ENCODE results near the gene GRIN2C.

GRIN2C gene

GRCh38 chr17:74818291-74818938 lies 41.3 kb downstream of the GRIN2C start:
- DNase-seq, result no peak

- DNase-seq, result no peak
These were observed 42.6 kb downstream of the GRIN2C start for GRCh38 chr17:74816905-74817620.

DNA sequence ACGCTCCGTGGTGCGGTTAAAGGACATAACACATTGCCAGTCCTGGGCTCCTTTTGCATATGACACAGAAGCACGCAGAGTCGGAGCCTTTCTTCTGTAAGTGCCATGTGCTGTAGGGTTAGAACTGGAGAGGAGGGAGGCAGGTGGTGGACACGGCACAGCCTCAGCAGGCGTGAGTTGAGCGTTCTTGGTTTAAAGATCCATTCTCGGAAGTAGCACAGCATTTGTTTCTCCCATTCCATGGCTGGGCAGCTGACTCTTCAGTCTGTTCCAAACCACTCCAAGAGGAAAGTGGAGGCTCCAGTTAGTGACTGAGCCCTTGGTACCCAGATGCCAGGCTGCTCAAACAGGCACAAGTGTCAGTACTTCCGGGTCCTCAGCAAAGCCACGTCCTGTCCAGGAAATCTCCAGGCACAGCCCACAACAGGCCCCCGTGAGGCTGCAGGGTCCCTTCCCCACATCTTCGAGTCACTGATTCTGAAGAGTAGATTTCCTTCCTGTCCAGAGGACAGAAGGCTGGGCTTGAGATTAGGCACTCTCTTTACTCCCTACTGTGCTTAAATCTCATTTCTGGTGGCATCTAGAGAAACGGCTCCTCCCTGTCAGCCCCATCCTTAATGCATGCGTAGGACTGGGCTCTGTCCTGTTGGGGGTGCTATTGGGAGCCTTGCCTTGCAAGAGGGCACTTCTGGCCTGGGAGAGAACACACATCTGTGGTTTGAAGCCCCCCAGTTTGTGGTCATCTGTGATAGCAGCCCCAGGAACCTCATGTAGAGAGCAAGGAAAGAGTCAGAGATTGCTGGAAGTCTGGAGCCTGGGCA lies 43.9 kb downstream of the GRIN2C start:
- DNase-seq, result no peak

DNA sequence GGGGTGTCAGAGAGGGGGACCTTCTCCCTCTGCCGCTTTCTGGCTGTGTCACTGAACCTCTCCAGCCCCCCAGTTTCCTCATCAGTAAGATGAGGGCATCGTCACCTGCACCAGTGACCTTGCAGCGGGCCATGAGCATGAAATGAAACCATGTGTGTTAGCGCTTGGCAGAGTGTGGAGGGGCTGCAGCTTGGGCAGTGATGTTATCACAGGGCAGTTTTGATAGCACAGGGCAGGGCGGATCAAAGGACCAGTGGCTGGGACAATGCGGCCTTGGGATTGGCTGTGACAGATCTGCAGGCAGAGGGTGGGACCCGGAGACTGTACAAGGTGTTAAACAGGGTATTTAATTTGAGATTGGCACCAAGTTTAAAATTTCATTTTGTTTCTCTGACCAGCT lies 44.6 kb downstream of the GRIN2C start:
- no peak for DNase-seq

GRCh38 chr17:74814453-74814852 lies 45.2 kb downstream of the GRIN2C start:
- no peak for DNase-seq

- DNase-seq, result no peak
These were observed 47.3 kb downstream of the GRIN2C start for GRCh38 chr17:74812109-74813009.

DNA sequence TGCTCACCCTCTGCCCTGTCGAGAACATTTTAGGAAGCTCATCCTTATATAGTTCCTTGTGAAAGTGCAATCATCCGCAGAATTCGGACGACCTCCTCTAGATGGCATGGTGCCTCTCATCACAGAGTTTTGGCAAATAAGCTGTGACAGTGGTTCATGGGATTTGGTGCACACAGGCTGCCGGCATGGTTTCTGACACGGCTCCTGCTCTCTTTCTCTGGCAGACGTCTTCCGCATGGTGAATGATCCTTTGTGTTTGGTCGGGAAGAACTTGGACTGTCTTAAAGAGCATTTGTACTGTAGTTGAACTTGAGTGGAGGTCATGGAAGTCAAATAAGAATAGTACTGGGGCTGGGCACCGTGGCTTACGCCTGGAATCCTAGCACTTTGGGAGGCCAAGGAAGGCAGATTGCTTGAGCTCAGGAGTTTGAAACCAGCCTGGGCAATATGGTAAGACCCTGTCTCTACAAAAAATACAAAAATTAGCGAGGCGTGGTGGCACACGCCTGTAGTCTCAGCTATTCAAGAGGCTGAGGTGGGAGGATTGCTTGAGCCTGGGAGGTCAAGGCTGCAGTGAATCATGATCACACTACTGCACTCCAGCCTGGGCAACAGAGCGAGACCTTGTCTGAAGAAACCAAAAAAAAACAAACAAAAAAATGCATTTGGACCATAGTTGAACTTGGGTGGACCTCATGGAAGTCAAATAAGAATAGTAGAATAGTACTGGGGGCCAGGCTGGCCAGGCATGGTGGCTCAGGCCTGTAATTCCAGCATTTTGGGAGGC lies 48.8 kb downstream of the GRIN2C start:
- DNase-seq, result no peak

DNA sequence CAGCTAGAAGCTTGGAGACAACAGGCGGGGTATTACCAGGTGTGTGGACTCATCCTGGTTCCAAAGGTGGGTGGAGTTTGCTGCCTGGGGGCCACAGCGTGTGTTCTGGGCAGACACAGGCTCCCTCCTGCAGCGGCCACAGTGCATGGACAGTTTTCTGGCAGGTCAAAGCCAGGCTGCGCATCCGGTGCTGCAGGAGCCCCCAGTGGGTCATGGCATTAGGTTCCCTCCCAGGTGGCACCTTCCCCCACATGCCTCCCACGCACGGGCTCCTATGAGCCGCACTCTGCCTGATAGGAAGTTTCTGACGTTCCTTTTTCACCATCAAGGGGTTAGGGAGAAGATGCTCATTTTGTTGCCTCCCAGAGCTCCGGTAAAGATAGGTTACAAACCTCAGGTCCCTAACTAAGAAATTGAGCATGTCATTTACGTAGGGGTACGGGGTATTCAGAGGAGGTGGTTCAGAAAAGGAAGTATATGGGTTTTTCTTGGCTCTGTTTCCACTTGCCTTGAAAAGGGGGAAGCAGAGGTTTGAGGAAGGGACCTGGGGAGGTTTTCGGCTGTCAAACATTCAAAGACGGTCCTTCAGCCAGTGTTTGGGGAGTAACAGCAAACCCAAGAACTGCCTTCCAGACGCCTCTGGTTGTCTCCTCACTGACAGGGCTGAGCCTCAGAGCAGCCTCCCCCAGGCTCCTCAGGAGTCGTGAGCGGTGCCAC lies 50.8 kb downstream of the GRIN2C start:
- DNase-seq, result no peak

DNA sequence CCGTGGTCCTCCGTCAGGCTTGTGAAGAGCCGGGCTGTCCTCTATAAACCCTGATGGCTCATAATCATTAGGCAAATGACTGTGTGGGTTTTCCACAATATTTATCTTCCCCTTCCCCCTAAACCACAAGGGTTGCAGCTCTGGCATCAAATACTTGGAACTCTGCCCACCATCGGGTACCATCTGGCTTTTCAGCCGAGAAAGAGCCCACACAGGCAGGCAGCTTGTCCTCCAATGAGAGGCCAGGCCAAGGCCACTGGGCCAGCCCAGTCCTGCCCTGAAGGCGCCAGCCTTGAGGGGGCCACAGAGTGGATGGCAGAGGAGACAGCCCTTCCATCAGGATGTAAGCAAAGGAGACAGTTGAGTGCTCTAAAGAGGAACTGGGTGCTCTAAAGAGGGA lies 51.8 kb downstream of the GRIN2C start:
- peak; percentile 5 for DNase-seq

DNA sequence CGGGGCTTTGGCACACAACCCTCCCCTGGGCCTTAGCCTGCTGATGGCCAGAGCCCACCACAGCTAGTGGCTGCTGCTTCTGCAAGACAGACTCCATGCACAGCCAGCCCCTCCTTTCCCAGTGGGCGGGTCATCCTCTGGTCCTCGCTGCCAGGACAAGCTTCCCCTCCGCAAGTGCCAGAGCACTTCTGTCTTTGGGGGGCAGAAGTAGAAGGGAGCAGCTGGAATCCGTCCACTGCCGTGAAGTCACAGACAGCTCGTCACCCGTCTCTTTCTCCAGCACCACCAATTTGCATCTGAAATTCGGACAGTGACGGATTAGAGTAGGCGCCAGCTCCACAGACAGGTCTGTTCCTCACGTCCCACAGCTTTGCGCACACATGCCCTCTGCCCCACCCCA lies 52.2 kb downstream of the GRIN2C start:
- no peak for DNase-seq

GRCh38 chr17:74806334-74806733 lies 53.4 kb downstream of the GRIN2C start:
- no peak for DNase-seq

- no peak for DNase-seq
These were observed 54.1 kb downstream of the GRIN2C start for GRCh38 chr17:74805591-74805991.

GRCh38 chr17:74804683-74805082 lies 55.0 kb downstream of the GRIN2C start:
- no peak for DNase-seq

DNA sequence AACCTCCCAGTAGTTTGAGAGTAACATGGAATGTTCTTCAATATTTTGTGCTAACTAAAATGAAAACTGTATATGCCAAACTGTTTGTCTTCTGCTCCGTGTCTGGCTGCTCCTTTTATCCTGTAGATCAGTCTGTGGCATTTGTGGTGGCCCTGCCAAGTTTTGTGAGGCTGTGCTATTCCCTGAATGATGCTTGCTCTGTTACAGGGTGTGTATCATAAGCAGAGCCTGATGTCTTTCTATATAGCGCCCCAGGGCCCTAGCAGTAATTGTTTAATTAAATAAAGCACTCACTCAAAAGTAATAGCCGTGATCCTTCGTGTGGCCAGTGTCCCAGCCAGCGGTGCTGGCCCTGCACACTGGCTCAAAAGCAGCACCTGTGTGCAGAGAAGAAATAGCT lies 55.7 kb downstream of the GRIN2C start:
- DNase-seq, result no peak

GRCh38 chr17:74803388-74803930 lies 56.2 kb downstream of the GRIN2C start:
- no peak for DNase-seq

DNA sequence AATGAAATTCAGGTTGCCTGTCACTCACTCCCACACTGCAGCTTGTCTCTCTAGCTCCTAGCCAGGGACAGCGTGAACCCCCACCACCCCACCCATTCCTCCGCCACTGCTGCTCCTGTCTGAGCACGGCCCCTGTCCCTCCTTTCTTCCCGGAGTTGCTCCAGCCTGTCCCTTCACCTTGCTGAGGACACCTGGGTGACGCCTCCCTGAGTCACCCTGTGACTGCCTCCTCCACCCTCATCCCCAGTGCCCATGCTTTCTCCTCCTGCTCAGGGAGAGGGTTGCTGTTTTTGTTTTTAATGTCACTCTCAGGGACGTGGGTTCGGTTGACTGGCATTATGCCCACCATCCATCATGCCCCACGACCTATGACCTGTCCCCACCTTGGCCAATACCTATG lies 57.8 kb downstream of the GRIN2C start:
- no peak for DNase-seq

DNA sequence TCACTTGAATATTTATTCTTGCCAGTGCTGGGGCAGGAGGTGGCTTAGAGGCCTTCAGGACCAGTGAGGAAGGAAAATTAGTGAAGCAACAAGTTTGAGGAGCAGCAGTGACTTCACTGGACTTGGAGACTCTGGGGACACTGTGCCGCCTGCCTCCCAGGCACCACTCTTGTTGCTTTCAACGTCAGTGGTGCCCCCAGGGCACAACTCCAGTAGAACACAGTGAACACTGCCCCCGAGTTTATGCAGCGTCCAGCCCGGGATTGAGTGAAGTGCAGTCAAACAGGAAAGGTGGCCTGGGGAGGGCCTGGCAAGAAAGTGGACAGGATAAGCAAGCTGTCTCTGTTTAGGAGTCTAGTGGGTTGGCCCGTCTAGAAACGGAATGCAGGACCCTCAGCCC lies 59.2 kb downstream of the GRIN2C start:
- DNase-seq, result no peak

DNA sequence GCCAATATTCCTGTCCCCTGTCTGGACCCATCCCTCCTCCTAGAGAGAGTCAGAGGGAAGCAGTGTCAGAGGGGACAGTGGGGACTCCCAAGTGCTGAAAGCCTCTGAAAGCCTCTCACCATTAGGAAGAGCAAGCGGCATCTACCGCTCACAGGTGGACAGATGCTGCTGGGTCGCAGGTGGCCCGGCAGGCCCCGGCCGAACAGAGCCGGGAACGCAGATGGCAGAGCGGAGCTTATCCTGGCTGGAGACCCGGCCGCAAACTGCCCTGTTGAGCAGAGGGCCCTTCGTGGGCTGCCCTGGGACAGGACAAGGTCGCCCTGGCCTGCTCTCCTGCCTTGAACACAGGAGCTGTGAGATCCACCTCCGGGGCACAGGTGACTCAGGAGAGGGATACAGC lies 60.6 kb downstream of the GRIN2C start:
- no peak for DNase-seq

DNA sequence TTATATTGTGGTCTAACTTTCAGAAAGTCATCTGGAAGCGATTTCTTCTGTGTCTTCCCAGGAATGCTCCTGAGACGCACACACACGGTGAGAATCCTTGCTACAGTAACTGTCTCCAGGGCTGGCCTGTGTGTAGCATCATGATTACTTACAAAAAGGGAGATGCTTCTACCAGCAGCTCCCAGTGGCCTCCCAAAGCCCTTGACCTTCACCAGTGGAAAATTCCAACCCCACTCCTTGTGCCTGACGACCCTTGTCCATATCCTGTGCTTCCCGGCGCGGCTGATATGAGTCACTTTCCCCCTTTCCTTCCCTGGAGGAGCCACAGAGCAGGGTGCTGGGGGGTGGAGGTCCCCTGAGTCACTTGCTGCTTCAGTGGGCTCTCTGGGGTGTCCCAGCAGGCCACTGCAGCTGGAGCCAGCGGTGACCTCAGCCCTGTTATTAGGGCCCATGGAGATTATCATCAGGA lies 61.4 kb downstream of the GRIN2C start:
- peak; percentile 67 for DNase-seq

DNA sequence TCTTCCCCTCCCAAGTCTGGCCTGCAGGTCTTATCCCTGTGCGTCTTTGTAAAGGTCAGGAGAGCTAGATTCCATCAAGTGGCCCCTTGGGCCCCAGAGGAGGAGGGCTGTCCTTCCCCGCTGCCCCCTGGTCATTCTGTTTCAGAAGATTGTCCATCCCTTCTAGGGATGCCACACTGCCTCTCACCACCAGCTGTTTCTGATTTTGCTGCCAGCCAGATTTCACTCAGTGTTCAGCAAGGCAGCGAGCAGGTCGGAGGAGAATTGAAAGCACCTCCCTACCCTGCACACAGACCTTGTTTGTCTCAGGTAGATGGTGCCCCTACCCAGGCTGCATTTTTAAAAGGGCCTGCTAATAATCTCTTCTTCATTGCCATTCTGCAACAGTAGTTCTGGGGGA lies 61.9 kb downstream of the GRIN2C start:
- DNase-seq, result no peak

GRCh38 chr17:74796866-74797265 lies 62.8 kb downstream of the GRIN2C start:
- no peak for DNase-seq
